ENCODE measurements around the gene TLL2.

GRCh38 chr10:96446966-96447596 lies 66.6 kb downstream of the TLL2 start:
- TF ChIP-seq, protein P1, sequence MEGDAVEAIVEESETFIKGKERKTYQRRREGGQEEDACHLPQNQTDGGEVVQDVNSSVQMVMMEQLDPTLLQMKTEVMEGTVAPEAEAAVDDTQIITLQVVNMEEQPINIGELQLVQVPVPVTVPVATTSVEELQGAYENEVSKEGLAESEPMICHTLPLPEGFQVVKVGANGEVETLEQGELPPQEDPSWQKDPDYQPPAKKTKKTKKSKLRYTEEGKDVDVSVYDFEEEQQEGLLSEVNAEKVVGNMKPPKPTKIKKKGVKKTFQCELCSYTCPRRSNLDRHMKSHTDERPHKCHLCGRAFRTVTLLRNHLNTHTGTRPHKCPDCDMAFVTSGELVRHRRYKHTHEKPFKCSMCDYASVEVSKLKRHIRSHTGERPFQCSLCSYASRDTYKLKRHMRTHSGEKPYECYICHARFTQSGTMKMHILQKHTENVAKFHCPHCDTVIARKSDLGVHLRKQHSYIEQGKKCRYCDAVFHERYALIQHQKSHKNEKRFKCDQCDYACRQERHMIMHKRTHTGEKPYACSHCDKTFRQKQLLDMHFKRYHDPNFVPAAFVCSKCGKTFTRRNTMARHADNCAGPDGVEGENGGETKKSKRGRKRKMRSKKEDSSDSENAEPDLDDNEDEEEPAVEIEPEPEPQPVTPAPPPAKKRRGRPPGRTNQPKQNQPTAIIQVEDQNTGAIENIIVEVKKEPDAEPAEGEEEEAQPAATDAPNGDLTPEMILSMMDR (IDR thresholded peaks at IDR 0.05), result no peak
- TF ChIP-seq POLR2AphosphoS5 (IDR thresholded peaks at IDR 0.05), result no peak
- no peak for TF ChIP-seq POLR2A (IDR thresholded peaks at IDR 0.05)
- no peak for TF ChIP-seq EP300 (IDR thresholded peaks at IDR 0.05)

Data from upper lobe of left lung (tissue), 4 donors.